GM12872 (cell line): ENCODE data around the gene KCNIP4.

Experiments used
- CTCF ChIP-seq: IDR thresholded peaks from 3 replicates; pipeline ENCODE4 v1.5.1; 2011; ENCODE audit warnings: low read depth, mild to moderate bottlenecking, low read length, moderate library complexity; ENCODE audit not compliant: insufficient read depth

The KCNIP4 gene

DNA sequence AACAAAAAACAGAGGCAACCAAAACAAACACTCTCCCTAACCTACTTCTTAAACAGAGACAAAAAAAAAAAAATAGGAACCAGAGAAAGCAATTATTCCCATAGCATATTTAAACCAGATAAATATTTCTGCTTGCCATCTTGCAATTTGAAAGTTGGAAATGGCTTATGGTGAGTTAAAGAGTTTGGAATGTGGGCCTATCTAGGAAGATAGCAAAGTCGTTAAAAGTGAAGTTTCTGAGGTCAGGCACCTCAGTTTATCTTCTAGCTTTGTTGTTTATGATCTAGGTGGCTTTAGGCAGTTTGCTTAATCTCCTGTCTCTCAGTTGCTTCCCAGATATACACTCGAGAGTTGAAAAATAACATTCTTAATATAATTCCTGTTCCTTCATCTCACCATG, 284.2 kb downstream of the KCNIP4 start:
- TF ChIP-seq CTCF: no peak

GRCh38 chr4:21656832-21657231, 291.7 kb downstream of the KCNIP4 start:
- no peak for TF ChIP-seq CTCF

DNA sequence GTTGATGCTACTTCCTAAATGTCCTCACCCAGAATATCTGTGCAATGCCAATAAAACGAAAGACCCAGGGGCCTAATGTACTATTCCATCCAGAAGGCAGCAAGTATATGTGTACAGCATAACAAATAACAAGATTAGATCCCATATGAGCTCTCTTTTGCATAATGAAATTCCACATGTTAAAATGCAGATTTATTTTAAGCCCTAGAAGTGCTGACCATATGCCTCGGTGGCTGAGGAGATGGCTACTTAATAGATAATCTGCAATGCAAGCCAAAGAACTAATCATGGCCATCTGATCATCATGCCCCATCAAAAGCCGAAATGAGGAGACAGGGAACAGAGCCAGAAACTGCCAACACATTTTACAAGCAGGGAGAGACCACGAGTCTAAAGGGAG, 293.5 kb downstream of the KCNIP4 start:
- no peak for TF ChIP-seq CTCF

DNA sequence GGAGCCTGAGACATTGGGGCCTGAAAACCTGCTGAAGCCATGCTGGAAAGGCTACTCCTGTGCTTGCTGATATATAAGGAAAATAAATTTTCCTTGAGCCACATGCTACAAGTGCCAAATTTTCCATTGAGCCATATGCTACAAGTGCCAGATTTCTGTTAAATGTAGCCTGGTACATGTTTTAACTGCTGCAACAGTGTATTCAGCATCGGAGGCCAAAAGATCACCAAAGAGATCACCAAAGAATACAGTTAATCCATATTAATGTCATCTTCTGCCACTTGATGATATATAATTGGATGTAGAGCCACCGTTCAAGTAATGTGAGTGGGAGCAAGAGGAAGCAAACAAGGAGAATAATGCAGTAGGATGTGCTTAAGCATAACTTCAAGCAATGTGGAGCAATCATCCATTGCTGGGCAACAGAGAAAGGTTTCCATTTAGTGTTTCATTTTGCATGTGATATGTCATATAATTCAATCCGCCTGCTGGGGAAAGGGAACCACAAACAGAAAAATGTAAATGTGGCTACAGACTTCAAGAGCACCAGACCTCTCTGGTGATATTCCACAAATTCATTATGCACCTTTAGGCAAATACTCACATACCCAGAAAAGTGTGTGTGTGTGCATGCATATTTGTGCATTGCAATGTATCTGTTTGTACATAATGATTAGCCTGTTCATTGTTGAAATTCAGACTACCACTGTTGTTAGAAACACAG, 295.9 kb downstream of the KCNIP4 start:
- TF ChIP-seq CTCF: no peak

DNA sequence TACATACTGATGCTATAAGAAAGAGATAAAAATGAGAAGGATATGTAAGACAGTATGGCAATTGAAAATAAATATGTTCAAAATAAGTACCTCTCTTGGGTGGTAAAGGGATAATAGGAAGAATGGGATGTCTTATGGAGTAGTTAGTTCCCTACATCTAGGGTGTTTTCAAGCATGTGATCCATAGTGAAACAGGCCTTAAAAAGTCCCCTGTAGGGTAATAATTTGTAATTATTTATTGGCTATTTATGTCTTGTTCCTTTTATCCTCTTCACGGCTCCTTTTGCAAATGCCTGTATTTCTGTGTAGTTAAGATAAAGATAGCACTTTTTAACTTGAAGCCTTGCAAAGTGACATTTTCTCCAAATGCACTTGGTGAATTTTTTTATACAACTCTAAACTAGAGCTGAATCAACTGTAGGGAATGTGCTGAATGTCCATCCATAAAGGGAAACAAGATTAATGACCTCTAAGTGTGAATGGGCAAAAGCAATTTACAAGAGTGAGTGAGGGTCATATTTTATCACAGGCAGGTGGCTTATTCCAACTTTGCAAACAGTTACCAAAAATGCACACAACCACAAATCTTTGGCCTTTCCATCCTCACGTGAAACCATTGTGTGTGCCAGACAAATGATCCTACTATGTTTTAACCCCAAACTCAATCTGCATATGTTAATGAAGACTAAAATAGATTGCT, 299.0 kb downstream of the KCNIP4 start:
- TF ChIP-seq CTCF: no peak

DNA sequence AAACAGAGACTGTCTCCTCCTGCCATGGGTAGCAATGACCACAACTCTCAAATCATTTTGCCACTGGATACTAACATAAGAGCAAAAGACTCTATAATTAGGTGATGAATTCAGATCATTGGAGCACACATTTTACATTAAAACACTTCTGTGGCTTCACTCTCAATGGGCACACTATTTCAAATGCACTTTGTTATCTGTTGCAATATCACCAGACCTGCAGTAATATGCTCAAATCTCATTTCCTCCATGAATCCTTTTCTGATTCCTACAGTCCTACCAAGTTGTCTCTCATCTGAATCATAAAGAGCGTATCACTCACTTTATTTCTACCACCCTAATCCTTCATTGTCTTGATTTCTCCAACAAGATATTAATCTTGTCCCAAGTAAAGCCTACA, 302.8 kb downstream of the KCNIP4 start:
- no peak for TF ChIP-seq CTCF

- TF ChIP-seq CTCF: no peak
Measured at GRCh38 chr4:21641696-21642095, 306.9 kb downstream of the KCNIP4 start.
